HS-27A (cell line): ENCODE data around the gene SLC25A34.
"Not testable (repeated sequence)": the region's sequence is repeated elsewhere in the genome, so short reads cannot be mapped to it uniquely, and the experiment has no call there.

Source experiments
- DNase-seq: peaks from one replicate; pipeline ENCODE4 v3.0.0-alpha.2; 2012; ENCODE audit warnings: low read depth, missing footprints

Gene SLC25A34

DNA sequence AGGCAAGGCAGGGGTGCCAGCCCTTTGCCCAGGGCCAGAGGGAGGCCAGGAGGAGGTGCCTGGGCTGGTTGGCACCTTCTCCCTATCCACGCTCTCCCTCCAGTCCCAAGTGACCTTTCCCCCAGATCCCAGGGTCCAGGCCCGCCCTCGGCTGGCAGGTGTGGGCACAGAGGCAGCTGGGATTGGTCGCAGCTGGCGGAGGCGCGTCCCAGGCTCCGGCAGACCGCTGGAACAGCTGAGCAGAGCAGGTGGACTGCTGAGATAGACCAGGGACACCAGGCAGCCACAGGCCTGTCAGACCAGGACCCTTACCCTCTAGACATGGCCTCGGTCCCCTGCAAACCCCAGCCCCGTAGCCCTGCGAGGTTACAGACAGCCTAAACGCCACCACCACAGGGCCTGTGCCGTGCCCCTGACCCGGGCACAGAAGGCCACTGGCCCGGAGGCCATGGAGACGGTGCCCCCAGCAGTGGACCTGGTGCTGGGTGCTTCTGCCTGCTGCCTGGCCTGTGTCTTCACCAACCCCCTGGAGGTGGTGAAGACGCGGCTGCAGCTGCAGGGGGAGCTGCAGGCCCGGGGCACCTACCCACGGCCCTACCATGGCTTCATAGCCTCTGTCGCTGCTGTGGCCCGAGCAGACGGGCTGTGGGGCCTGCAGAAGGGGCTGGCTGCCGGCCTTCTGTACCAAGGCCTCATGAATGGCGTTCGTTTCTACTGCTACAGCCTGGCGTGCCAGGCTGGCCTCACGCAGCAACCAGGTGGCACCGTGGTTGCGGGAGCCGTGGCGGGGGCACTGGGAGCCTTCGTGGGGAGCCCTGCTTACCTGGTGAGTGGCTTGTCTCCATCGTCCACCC is at the start of gene SLC25A34:
Gene SLC25A34, plus strand, starts transcription at position 221 of the 854 bp plus-strand sequence. Its CDS starts 228 bp downstream, at position 449.
- no peak for DNase-seq

DNA sequence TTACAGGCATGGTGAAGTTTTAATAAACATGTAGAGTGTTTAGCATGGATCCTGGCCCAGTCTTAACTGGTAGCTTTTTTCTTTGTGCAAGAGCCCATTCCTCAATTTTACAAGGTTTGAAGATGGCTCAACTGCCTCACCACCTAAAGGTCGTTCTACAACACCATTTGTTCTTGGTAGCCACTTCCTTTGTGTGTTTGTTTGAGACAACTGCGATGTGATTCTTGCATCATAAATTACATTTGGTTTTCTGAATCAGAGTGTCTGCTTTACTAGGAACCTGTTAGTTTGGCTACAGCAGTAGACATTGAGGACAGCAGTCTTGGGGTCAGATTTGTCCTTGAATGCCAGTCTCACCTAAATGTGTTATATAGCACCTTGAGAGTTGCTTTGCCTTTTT is 48.6 kb upstream of the SLC25A34 start:
- no peak for DNase-seq

DNA sequence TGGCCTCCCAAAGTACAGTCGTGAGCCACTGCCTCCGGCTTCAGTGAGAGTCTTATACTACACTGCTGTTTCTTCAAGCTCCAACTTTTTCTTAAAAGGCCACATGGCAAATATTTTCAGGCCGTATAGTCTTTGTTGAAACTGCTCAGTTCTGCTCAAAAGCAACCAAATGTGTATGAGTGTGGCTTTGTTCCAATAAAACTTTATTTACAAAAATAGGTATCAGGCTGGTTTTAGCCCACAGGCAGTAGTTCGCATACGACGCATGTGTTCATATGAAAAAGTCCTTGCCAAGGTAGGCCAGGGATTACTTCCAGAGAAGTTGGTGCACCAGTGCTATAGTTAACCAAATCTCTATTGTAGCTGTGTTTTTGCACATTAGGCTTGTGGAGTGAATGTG is 45.7 kb upstream of the SLC25A34 start:
- DNase-seq, result no peak

DNA sequence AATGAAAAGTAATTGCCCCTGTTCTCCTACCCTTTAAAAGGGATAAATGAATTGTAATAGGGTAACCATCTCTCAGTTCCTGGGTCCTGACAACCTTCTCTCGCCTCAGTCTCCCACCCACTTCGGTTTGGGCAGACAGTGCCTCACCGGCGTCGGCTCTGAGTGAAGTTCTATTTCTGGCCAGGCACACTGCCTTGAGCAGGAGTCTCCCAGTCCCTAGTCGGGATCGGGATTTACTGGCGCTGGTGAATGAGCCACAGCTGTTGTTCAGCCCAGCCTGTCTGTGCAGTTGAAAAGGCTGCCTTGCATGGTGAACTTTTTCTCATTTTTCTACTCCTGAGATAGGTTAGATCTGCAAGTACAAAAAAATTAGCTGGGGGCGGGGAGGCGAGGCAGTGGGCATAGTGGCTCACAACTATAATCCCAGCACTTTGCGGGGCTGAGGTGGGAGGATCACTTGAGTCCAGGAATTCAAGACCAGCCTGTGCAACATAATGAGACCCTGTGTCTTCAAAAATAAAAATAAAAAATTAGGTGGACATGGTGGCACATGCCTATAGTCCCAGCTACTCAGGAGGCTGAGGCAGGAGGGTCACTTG is 44.5 kb upstream of the SLC25A34 start:
- DNase-seq, result no peak

DNA sequence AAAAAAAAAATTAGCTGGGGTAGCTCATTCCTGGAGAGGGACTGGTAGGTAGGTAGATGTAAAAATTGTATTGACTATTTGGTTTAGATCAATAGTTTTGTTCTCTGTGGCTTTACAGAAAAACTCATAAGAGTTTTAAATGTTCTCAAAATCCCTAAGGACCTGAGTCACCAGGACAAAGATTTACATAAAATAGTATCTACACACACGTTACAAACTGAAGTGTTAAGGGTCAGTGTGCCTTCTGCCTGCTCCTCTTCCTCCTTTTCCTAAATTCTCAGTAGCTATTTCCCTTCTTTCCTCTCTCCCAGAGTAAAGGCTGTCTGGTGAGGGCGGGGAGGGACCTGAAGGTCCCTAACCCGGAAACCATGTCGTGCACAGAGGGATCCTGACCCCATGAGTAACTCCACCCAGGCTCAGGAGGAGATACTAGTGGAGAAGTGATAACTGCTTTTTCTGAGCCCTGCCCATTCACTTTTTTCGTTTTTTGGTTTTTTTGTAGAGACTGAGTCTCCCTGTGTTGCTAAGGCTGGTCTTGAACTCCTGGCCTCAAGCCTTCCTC is 43.9 kb upstream of the SLC25A34 start:
- DNase-seq, result no peak

DNA sequence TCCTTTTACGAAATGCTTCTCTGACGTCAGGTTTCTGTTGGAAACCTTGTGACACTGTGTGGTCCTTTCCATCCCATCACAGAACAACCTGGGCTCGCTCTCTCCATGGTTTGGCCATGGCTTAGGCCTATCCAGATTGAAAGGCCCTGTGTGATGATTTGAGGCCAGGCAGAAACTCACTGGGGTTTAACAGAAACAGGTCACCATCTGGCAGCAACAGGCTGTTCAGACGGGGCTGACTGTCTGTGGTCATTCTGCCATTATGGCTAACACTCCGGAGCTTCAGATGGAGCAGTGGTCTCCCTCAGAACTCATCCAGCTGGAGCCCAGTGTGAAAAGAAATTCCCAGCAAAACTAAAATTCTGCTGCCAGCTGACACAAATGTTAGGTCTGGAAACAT is 42.7 kb upstream of the SLC25A34 start:
- DNase-seq, result no peak

GRCh38 chr1:15696956-15697521 is 39.0 kb upstream of the SLC25A34 start:
- DNase-seq, result no peak

- no peak for DNase-seq
These were observed 37.9 kb upstream of the SLC25A34 start for GRCh38 chr1:15698201-15698600.

DNA sequence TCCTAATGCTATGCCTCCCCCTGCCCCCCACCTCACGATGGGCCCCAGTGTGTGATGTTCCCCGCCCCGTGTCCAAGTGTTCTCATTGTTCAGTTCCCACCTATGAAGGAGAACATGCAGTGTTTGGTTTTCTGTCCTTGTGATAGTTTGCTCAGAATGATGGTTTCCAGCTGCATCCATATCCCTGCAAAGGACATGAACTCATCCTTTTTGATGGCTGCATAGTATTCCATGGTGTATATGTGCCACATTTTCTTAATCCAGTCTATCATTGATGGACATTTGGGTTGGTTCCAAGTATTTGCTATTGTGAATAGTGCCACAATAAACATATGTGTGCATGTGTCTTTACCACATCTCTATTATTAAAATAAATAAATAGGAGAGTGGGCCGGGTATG is 36.7 kb upstream of the SLC25A34 start:
- not testable (repeated sequence) for DNase-seq

DNA sequence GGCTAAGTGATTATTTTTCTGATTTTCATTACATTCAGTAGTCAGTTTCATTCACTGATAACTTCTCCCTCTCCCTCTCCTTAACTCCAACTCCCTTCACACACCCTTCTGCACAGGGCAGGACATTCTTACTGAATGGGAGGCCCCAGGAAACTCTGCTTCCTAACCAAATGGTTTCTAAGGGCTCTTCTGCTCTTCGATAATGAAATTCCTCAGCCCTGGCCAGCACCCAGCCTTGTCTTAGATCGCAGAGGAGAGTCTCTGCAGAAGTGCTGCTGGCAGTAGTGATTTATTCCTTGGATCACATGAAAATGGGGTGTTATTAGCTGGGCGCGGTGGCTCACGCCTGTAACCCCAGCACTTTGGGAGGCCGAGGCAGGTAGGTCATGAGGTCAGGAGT is 35.5 kb upstream of the SLC25A34 start:
- DNase-seq, result no peak

DNA sequence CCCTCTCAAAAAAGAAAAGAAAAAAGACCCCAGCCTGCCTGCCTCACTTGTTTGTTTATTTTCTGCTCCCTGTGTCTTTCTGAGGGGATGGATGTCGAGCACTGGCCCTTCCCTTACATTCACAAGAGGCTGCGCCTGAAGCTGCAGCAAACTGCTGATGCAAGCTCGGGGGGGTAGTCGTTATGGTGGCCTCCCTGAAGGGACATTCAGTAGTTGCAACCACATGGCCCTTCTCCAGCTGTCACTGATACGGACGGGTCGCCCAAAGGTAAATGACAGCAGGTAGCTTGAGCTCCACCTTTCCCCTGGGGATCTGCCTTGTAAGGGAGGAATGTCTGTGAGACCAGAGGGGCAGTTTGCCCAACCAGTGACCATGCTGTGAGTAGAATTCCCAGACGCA is 34.3 kb upstream of the SLC25A34 start:
- no peak for DNase-seq

DNA sequence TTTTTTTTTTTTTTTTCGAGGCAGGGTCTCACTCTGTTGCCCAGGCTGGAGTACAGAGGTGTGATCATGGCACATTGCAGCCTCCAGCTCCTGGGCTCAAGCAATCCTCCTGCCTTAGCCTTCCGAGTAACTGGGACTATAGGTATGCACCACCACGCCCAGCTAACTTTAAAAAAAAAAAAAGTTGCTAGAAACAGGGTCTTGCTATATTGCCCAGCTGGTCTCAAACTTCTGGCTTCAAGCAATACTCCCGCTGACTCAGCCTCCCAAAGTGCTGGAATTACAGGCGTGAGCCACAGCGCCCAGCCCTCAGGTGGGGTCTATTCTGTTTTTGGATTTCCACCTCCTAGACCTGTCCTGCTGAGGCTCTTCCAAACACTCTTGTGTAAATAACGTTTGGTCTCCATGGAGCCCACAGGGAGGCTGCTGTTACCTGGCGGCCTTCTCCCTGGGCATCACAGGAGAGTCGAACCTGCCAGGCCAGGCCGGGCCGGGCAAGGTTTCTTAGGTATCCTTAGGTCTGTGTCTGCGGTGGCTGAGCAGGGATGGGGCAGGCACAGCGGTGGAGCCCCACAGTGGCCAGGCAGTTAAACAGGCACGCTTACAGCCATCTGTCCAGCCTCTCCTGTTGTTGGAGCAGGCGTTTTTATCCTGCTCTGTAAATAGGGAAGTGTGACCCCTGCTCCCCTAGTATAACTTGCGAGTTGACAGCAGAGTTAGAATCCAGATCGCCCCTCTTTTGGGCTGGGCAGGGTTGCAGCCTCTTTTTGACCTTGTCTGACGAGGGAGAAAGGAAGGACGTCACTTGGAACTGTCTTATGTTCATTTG is 33.1 kb upstream of the SLC25A34 start:
- DNase-seq, result no peak

GRCh38 chr1:15703562-15703961 is 32.5 kb upstream of the SLC25A34 start:
- no peak for DNase-seq

GRCh38 chr1:15704526-15705183 is 31.4 kb upstream of the SLC25A34 start:
- DNase-seq, result no peak

DNA sequence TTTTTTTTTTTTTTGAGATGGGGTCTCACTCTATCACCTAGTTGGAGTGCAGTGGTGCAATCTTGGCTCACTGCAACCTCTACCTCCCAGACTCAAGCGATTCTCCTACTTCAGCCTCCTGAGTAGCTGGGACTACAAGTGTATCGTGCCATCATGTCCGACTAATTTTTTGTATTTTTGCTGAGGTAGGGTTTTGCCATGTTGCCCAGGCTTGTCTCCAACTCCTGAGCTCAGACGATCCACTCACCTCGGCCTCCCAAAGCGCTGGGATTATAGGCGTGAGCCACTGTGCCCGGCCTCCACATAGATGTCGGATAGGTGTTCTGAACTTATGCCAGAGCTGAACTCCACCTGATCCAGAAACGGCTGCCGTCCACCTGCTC is 30.9 kb upstream of the SLC25A34 start:
- DNase-seq, result no peak

DNA sequence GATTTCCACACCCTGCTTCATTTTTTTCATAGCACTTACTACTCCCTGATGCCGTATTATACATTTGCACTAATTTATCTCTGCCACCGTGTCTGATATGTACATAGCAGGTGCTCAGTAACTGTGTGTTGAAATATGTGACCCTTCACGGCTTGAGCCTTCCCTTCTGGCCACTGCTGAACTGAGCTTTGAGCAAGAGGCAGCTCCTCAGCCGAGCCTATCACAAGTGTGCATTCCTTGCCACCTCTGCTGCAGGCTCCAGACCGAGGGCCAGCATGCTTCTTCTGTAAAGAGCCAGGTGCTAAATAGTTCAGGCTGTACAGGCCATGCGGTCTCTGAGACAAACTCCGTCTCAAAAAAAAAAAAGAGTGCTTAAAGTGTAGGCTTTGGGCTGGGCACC is 29.3 kb upstream of the SLC25A34 start:
- no peak for DNase-seq

- DNase-seq, result no peak
These were observed 28.7 kb upstream of the SLC25A34 start for GRCh38 chr1:15707239-15707925.

- no peak for DNase-seq
These were observed 27.4 kb upstream of the SLC25A34 start for GRCh38 chr1:15708486-15709137.

GRCh38 chr1:15709226-15709625 is 26.8 kb upstream of the SLC25A34 start:
- DNase-seq, result no peak

DNA sequence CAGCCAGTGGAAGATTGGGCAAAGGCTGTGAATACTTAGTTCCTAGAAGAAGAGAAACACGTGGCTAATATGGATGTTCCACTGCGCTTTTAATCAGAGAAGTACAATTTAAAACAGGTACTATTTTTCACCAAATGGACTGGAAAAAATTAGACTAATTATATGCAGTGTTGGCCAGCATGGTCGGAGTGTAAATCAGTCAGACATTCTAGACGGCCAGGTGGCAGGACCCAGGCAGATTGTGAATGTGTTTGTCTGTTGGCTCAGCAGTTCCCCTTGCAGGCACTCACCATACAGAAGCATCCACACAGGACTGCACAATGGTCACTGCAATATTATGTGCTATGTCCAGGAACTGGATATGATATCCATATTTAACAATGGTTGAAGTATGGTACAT is 23.9 kb upstream of the SLC25A34 start:
- no peak for DNase-seq
